Measurements from ENCODE around the gene IQCK.

DNA sequence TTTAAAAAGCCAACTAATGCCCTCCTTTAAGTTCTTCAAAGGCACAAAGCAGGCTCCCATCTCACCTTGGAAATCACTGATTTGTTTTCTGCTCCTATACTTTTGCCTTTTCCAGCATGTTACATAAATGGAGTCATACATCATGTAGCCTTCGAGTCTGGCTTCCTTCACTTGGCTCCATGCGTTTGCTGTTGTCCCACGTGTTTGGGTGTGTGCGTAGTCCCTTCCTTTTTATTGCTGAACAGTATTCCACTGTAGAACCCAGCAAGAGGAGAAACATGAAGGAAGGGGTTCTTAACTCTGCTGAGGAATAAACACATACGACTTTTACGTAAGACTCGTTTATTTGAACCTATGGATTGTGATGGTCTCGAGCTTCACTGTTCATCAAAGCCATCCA lies 84.5 kb downstream of the IQCK start:
- TF ChIP-seq, protein P1, sequence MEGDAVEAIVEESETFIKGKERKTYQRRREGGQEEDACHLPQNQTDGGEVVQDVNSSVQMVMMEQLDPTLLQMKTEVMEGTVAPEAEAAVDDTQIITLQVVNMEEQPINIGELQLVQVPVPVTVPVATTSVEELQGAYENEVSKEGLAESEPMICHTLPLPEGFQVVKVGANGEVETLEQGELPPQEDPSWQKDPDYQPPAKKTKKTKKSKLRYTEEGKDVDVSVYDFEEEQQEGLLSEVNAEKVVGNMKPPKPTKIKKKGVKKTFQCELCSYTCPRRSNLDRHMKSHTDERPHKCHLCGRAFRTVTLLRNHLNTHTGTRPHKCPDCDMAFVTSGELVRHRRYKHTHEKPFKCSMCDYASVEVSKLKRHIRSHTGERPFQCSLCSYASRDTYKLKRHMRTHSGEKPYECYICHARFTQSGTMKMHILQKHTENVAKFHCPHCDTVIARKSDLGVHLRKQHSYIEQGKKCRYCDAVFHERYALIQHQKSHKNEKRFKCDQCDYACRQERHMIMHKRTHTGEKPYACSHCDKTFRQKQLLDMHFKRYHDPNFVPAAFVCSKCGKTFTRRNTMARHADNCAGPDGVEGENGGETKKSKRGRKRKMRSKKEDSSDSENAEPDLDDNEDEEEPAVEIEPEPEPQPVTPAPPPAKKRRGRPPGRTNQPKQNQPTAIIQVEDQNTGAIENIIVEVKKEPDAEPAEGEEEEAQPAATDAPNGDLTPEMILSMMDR (IDR thresholded peaks at IDR 0.05) = no peak
- TF ChIP-seq POLR2A (IDR thresholded peaks at IDR 0.05) = no peak
